IMR-90 (cell line): ENCODE measurements around the gene KLHDC7B. TPM values are rescaled to one million over a fixed set of nuclear protein-coding genes. Genes with fewer than 3 reads are reported as not detected.

Experiments
- ATAC-seq: fragments of 200-7000 bp; cut with Tn5 transposase; 2 replicates; pipeline ENCODE4 v1.9.1; 2020; ENCODE audit warnings: low read depth, mild to moderate bottlenecking, moderate library complexity
- BruUV-seq: library from RNA; stranded (reverse); fragments of 400-500 nt; replicated peaks from 2 replicates; lab custom pipeline; 2021; lab: Mats Ljungman, UMichigan
- CTCF ChIA-PET: fragments of 300-600 bp; formaldehyde crosslinking; extraction: SDS; loops from one replicate; lab custom pipeline; 2021; ENCODE audit warnings: antibody characterized with exemption; lab: Yijun Ruan, JAX
- POLR2A ChIA-PET: fragments of 300-600 bp; sonication (Branson Sonifier 250); formaldehyde crosslinking; loops from one replicate; lab custom pipeline; 2022; ENCODE audit warnings: antibody characterized with exemption; ENCODE audit not compliant: unreplicated experiment; lab: Charles Lee
- DNase-seq: peaks from one replicate; pipeline ENCODE4 v3.0.0; 2013
- H2AFZ ChIP-seq: replicated peaks from 2 replicates; pipeline ENCODE3; 2013; ENCODE audit warnings: low read length, mild to moderate bottlenecking; ENCODE audit not compliant: poor library complexity
- H2AK5ac ChIP-seq: 2 replicates; pipeline ENCODE4 v1.6.1; 2013; ENCODE audit warnings: low read depth, low read length, inconsistent platforms
- H2AK9ac ChIP-seq: replicated peaks from 2 replicates; pipeline ENCODE3; 2013; ENCODE audit warnings: mild to moderate bottlenecking, low read depth, low read length, moderate library complexity; ENCODE audit not compliant: poor library complexity
- H2BK120ac ChIP-seq: 2 replicates; pipeline ENCODE4 v1.6.1; 2013; ENCODE audit warnings: low read depth, low read length, inconsistent platforms
- H2BK15ac ChIP-seq: 3 replicates; pipeline ENCODE4 v1.6.1; 2013; ENCODE audit warnings: low read depth, low read length, inconsistent platforms
- H2BK20ac ChIP-seq: 2 replicates; pipeline ENCODE4 v1.6.1; 2013; ENCODE audit warnings: low read depth, mild to moderate bottlenecking, inconsistent platforms, low read length, moderate library complexity
- H2BK5ac ChIP-seq: 2 replicates; pipeline ENCODE4 v1.6.1; 2013; ENCODE audit warnings: mild to moderate bottlenecking, low read depth, low read length, inconsistent platforms; ENCODE audit not compliant: poor library complexity, severe bottlenecking
- H3K14ac ChIP-seq: replicated peaks from 2 replicates; pipeline ENCODE4 v1.6.1; 2013; ENCODE audit warnings: low read depth, low read length, inconsistent platforms
- H3K18ac ChIP-seq: 2 replicates; pipeline ENCODE4 v1.6.1; 2013; ENCODE audit warnings: low read depth, low read length, control low read depth
- H3K23ac ChIP-seq: 2 replicates; pipeline ENCODE4 v1.6.1; 2013; ENCODE audit warnings: low read depth, low read length, inconsistent platforms
- H3K27ac ChIP-seq: 2 replicates; pipeline ENCODE4 v1.5.1; 2013; ENCODE audit warnings: mild to moderate bottlenecking, control low read depth, low read length; ENCODE audit not compliant: insufficient read depth
- H3K27me3 ChIP-seq: 2 replicates; pipeline ENCODE4 v1.6.1; 2013; ENCODE audit warnings: low read length; ENCODE audit not compliant: control insufficient read depth, insufficient read depth
- H3K36me3 ChIP-seq: 2 replicates; pipeline ENCODE4 v1.6.1; 2013; ENCODE audit warnings: low read length, mixed read lengths; ENCODE audit not compliant: control insufficient read depth, insufficient read depth
- H3K4ac ChIP-seq: 2 replicates; pipeline ENCODE4 v1.6.1; 2013; ENCODE audit warnings: low read depth, low read length, inconsistent platforms
- H3K4me1 ChIP-seq: 2 replicates; pipeline ENCODE4 v1.6.1; 2013; ENCODE audit warnings: low read length, mixed read lengths; ENCODE audit not compliant: control insufficient read depth, insufficient read depth
- H3K4me2 ChIP-seq: 2 replicates; pipeline ENCODE4 v1.6.1; 2013; ENCODE audit warnings: low read depth, mild to moderate bottlenecking, control low read depth, low read length, moderate library complexity
- H3K4me3 ChIP-seq: 2 replicates; pipeline ENCODE4 v1.5.1; 2013; ENCODE audit warnings: low read depth, mild to moderate bottlenecking, control low read depth, low read length, moderate library complexity; ENCODE audit not compliant: insufficient read depth
- H3K56ac ChIP-seq: 2 replicates; pipeline ENCODE4 v1.6.1; 2013; ENCODE audit warnings: low read length, inconsistent platforms; ENCODE audit not compliant: insufficient read depth; ENCODE audit errors: extremely low read depth
- H3K79me1 ChIP-seq, 2 experiments: 2 replicates each; pipeline ENCODE4 v1.6.1; 2013; ENCODE audit warnings: low read length in 2 of 2, inconsistent platforms in 1 of 2, low read depth in 1 of 2
- H3K9ac ChIP-seq: 2 replicates; pipeline ENCODE4 v1.6.1; 2013; ENCODE audit warnings: low read depth, low read length, control low read depth
- H3K9me1 ChIP-seq: 2 replicates; pipeline ENCODE4 v1.6.1; 2013; ENCODE audit warnings: low read length, inconsistent platforms; ENCODE audit not compliant: insufficient read depth
- H3K9me3 ChIP-seq: 2 replicates; pipeline ENCODE4 v1.6.1; 2013; ENCODE audit warnings: low read length; ENCODE audit not compliant: control insufficient read depth, insufficient read depth
- H4K20me1 ChIP-seq: 2 replicates; pipeline ENCODE4 v1.6.1; 2013; ENCODE audit warnings: low read length, inconsistent platforms; ENCODE audit not compliant: insufficient read depth
- H4K5ac ChIP-seq: 2 replicates; pipeline ENCODE4 v1.6.1; 2013; ENCODE audit warnings: mild to moderate bottlenecking, low read depth, low read length, control low read depth
- H4K8ac ChIP-seq, 2 experiments: 2 replicates each; pipeline ENCODE4 v1.6.1; 2013; ENCODE audit warnings: low read depth in 2 of 2, low read length in 2 of 2, control low read depth in 1 of 2, inconsistent platforms in 1 of 2
- H4K91ac ChIP-seq: 2 replicates; pipeline ENCODE4 v1.6.1; 2013; ENCODE audit warnings: low read depth, low read length, inconsistent platforms; ENCODE audit not compliant: insufficient read depth
- CEBPB ChIP-seq: IDR thresholded peaks from 2 replicates; pipeline ENCODE4 v1.6.1; 2012; ENCODE audit warnings: low read depth, low read length, improper control_type of control experiment
- MAFK ChIP-seq: IDR thresholded peaks from 2 replicates; pipeline ENCODE4 v1.6.1; 2012; ENCODE audit warnings: low read depth, low read length, improper control_type of control experiment
- NFE2L2 ChIP-seq: fragments of 150-350 bp; IDR thresholded peaks from 2 replicates; pipeline ENCODE4 v1.6.1; 2016; ENCODE audit warnings: low read depth, mild to moderate bottlenecking, low read length
- RCOR1 ChIP-seq: IDR thresholded peaks from 2 replicates; pipeline ENCODE4 v1.6.1; 2012; ENCODE audit warnings: mild to moderate bottlenecking, low read length, improper control_type of control experiment; ENCODE audit not compliant: insufficient replicate concordance
- SMC3 ChIP-seq: fragments of 150-350 bp; IDR thresholded peaks from 2 replicates; pipeline ENCODE4 v1.6.1; 2016; ENCODE audit warnings: low read depth, mild to moderate bottlenecking, antibody characterized with exemption, low read length, moderate library complexity
- USF2 ChIP-seq: fragments of 150-350 bp; IDR thresholded peaks from 2 replicates; pipeline ENCODE4 v1.6.1; 2017; ENCODE audit warnings: mild to moderate bottlenecking, antibody characterized with exemption, low read length, low read depth
- WGBS, 2 experiments: methylation state at CpG; one replicate each; pipeline versions ENCODE4 v1.1.5 to v1.1.7; 2013; ENCODE audit warnings: missing lambda C conversion rate in 2 of 2; ENCODE audit not compliant: insufficient read length in 1 of 2; ENCODE audit errors: extremely low coverage in 2 of 2; 5-methylcytosine and 5-hydroxymethylcytosine counted together
- dilution Hi-C: fragments of 300-500 bp; cut with HindIII; formaldehyde crosslinking; loops from one replicate; pipeline ENCODE4 v1.14.3; 2018; ENCODE audit warnings: low sequenced_read_pairs; ENCODE audit not compliant: unreplicated experiment
- in situ Hi-C: fragments of 300-500 bp; cut with MboI; formaldehyde crosslinking; loops from 3 replicates; pipeline ENCODE4 v1.14.3; 2019; ENCODE audit warnings: low sequenced_read_pairs, inconsistent platforms, mixed read lengths
- intact Hi-C: fragments of 100-400 bp; cut with micrococcal nuclease; formaldehyde crosslinking; loops from 2 replicates; pipeline ENCODE4 v1.10.0; 2022
- polyA plus RNA-seq, 3 experiments: library from polyadenylated mRNA; depleted of rRNA; stranded (reverse); fragments of >200 nt; gene quantifications; 2 replicates each; pipeline ENCODE4 v1.2.3, GENCODE V29; 2012; ENCODE audit warnings: low replicate concordance in 1 of 3
- total RNA-seq: library from RNA; depleted of rRNA; stranded (reverse); fragments of >200 nt; gene quantifications from 2 replicates; pipeline ENCODE4 v1.2.3, GENCODE V29; 2012
- TF ChIP-seq, protein P1 (sequence below): conservative IDR thresholded peaks from 2 replicates; pipeline ENCODE4 v1.5.1; 2012; ENCODE audit warnings: mild to moderate bottlenecking, low read depth, low read length, improper control_type of control experiment

The KLHDC7B gene
- total and polyA plus RNA-seq, 2 of the 4 experiments (the other 2 are of a cell fraction): 0.05 TPM; not detected in 1

DNA sequence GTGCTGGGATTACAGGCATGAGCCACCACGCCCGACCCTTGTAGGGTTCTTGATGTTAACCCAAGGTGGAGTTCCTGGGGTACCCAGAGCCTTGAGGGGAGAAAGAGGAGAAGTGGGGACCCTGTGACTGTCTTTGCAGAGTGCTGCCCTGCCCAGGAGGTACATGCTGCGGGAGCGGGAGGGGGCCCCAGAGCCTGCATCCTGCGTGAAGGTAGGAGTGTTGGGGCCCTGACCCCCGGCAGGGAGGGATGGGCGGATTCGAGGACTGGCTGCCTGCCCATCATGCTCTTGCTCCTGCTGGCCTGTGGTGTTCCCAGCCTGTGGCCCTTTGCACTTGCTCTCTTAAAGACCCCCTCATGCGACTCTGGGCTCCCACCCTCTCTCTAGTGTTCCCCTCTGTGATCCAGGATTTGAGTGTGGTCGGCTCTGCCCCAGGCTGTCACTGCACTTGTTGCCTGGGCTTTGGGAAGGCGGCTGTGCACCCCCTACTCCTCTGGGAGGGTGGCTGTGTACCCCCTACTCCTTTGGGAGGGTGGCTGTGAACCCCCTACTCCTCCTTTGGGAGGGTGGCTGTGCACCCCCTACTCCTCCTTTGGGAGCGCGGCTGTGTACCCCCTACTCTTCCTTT, 24.8 kb upstream of the KLHDC7B start:
- H3K4me3 ChIP-seq: no peak overlapping the region
- 90% methylated on average over 4 of the region's 13 CpGs; no CpG with 5 or more reads in 1 of the 2 experiments for WGBS, 2 experiments
- H3K4me1 ChIP-seq: peaks cover 5% of the 10 kb centered on the region
- dilution Hi-C loops: no loop called here
- no peak overlapping the region for H2BK5ac ChIP-seq
- intact Hi-C loops: no loop called here
- no peak overlapping the region for H3K4ac ChIP-seq
- H3K56ac ChIP-seq: no peak overlapping the region
- H2BK120ac ChIP-seq: no peak overlapping the region
- H3K27ac ChIP-seq: no peak overlapping the region
- in situ Hi-C loops: no loop called here
- peaks cover 15 to 46% of the 10 kb centered on the region in 2 experiments for H3K79me1 ChIP-seq
- no peak for DNase-seq
- H2AFZ ChIP-seq: no peak overlapping the region
- H2BK20ac ChIP-seq: no peak overlapping the region
- CTCF ChIA-PET: interaction anchor here (0.5 kb wide), 1 partner anchor 63 kb away, joined by 4 read pairs; no protein-coding TSS in a partner anchor
- TF ChIP-seq, protein P1, sequence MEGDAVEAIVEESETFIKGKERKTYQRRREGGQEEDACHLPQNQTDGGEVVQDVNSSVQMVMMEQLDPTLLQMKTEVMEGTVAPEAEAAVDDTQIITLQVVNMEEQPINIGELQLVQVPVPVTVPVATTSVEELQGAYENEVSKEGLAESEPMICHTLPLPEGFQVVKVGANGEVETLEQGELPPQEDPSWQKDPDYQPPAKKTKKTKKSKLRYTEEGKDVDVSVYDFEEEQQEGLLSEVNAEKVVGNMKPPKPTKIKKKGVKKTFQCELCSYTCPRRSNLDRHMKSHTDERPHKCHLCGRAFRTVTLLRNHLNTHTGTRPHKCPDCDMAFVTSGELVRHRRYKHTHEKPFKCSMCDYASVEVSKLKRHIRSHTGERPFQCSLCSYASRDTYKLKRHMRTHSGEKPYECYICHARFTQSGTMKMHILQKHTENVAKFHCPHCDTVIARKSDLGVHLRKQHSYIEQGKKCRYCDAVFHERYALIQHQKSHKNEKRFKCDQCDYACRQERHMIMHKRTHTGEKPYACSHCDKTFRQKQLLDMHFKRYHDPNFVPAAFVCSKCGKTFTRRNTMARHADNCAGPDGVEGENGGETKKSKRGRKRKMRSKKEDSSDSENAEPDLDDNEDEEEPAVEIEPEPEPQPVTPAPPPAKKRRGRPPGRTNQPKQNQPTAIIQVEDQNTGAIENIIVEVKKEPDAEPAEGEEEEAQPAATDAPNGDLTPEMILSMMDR: no peak
- TF ChIP-seq RCOR1 (no peak), CEBPB (no peak), SMC3 (no peak), USF2 (no peak), MAFK (no peak), NFE2L2 (no peak)
- no peak overlapping the region for H2AK9ac ChIP-seq
- H3K27me3 ChIP-seq: no peaks in the 10 kb centered on the region
- no peak for ATAC-seq
- no peak overlapping the region for H2BK15ac ChIP-seq
- no peak overlapping the region for H3K18ac ChIP-seq
- H4K20me1 ChIP-seq: peaks cover 19% of the 10 kb centered on the region
- no peak overlapping the region for H3K23ac ChIP-seq
- H3K4me2 ChIP-seq: no peak overlapping the region
- no peaks in the 10 kb centered on the region for H3K9me3 ChIP-seq
- H3K14ac ChIP-seq: no peak overlapping the region
- H4K8ac ChIP-seq: no peak overlapping the region
- peaks cover 2% of the 10 kb centered on the region; the same call in 1 of the 2 replicates for H3K9me1 ChIP-seq
- no TSS peak for BruUV-seq
- H4K91ac ChIP-seq: no peak overlapping the region
- H3K9ac ChIP-seq: no peak overlapping the region
- no peak overlapping the region for H4K5ac ChIP-seq
- POLR2A ChIA-PET: no interaction called here
- no peak overlapping the region for H2AK5ac ChIP-seq
- H3K36me3 ChIP-seq: peaks cover 48% of the 10 kb centered on the region
